B cell (primary cell): ENCODE results near the gene HEBP2. TPM values are rescaled to one million over a fixed set of nuclear protein-coding genes. Genes with fewer than 3 reads are reported as not detected.

Experiments
- ATAC-seq: fragments of 200-7000 bp; cut with Tn5 transposase; one replicate; pipeline ENCODE4 v1.10.0; 2021; ENCODE audit warnings: low read depth, mild to moderate bottlenecking, moderate number of reproducible peaks, moderate library complexity
- CTCF ChIA-PET: fragments of 350-600 bp; sonication (Branson Sonifier 250); formaldehyde crosslinking; loops from one replicate; lab custom pipeline; 2021; ENCODE audit warnings: antibody characterized with exemption, inconsistent platforms; lab: Charles Lee
- POLR2A ChIA-PET: fragments of 350-600 bp; sonication (Branson Sonifier 250); formaldehyde crosslinking; loops from one replicate; lab custom pipeline; 2021; ENCODE audit warnings: antibody characterized with exemption; lab: Charles Lee
- DNase-seq: peaks from one replicate; pipeline ENCODE4 v3.0.0; 2013
- H2AFZ ChIP-seq: 2 replicates; pipeline ENCODE4 v1.6.1; 2012; ENCODE audit warnings: mild to moderate bottlenecking, low read depth, low read length; ENCODE audit not compliant: insufficient read depth, poor library complexity, severe bottlenecking
- H3K27ac ChIP-seq, 2 donors: 1 replicate in 1 of 2; 2 replicates in 1 of 2; pipeline ENCODE4 v1.5.1; 2012 to 2013; ENCODE audit warnings: low read length in 2 of 2, mild to moderate bottlenecking in 2 of 2, moderate library complexity in 1 of 2
- H3K27me3 ChIP-seq, 4 experiments: fragments of 200-600 bp in 1 of 4; sonication (generic) in 1 of 4; replicated peaks in 1 of 4; 1 replicate in 2 of 4; 2 replicates in 2 of 4; pipeline versions ENCODE4 v1.6.1 to v1.7.0; 2013 to 2016; ENCODE audit warnings: low read length in 3 of 4, mild to moderate bottlenecking in 2 of 4, mixed read lengths in 1 of 4, moderate library complexity in 1 of 4; ENCODE audit not compliant: insufficient read depth in 4 of 4, control insufficient read depth in 3 of 4; ENCODE audit errors: control extremely low read depth in 1 of 4
- H3K36me3 ChIP-seq, 2 experiments: replicated peaks in 1 of 2; 1 replicate in 1 of 2; 2 replicates in 1 of 2; pipeline versions ENCODE4 v1.6.1 to v1.7.1; 2013; ENCODE audit warnings: low read length in 1 of 2; ENCODE audit not compliant: insufficient read depth in 2 of 2, control insufficient read depth in 1 of 2; ENCODE audit errors: control extremely low read depth in 1 of 2, extremely low read depth in 1 of 2
- H3K4me1 ChIP-seq, 2 donors: fragments of 200-600 bp in 1 of 2; sonication (generic) in 1 of 2; 1 replicate in 1 of 2; 2 replicates in 1 of 2; pipeline versions ENCODE4 v1.5.1 to v1.6.1; 2013 to 2017; ENCODE audit warnings: low read length in 2 of 2; ENCODE audit not compliant: control insufficient read depth in 2 of 2, insufficient read depth in 2 of 2
- H3K4me2 ChIP-seq: replicated peaks from 2 replicates; pipeline ENCODE3; 2012; ENCODE audit warnings: mild to moderate bottlenecking, low read depth, low read length; ENCODE audit not compliant: poor library complexity, severe bottlenecking
- H3K4me3 ChIP-seq, 5 experiments: fragments of 200-600 bp in 1 of 5; sonication (generic) in 1 of 5; 1 replicate in 3 of 5; 2 replicates in 2 of 5; pipeline versions ENCODE4 v1.5.1 to v1.7.0; 2011 to 2016; ENCODE audit warnings: low read length in 4 of 5, mild to moderate bottlenecking in 4 of 5, low read depth in 2 of 5, control low read depth in 1 of 5, moderate library complexity in 1 of 5; ENCODE audit not compliant: insufficient read depth in 1 of 5; ENCODE audit errors: control extremely low read depth in 1 of 5, extremely low read depth in 1 of 5
- H3K79me2 ChIP-seq: fragments of 200-600 bp; sonication (generic); one replicate; pipeline ENCODE4 v1.6.0; 2016; ENCODE audit warnings: low read length; ENCODE audit not compliant: control insufficient read depth, insufficient read depth
- H3K9ac ChIP-seq: fragments of 200-600 bp; sonication (generic); 2 replicates; pipeline ENCODE4 v1.6.1; 2017; ENCODE audit warnings: mild to moderate bottlenecking, low read length, moderate library complexity
- H3K9me3 ChIP-seq, 3 donors: one replicate each; pipeline versions ENCODE4 v1.6.1 to v1.7.1; 2013; ENCODE audit warnings: low read length in 2 of 3; ENCODE audit not compliant: control insufficient read depth in 2 of 3, insufficient read depth in 1 of 3; ENCODE audit errors: control extremely low read depth in 1 of 3
- H4K20me1 ChIP-seq: 2 replicates; pipeline ENCODE4 v1.6.0; 2012; ENCODE audit warnings: mild to moderate bottlenecking, low read length; ENCODE audit not compliant: insufficient read depth, control insufficient read depth, poor library complexity, severe bottlenecking
- H3K27ac Mint-ChIP-seq: one replicate; pipeline ENCODE4 v1.8.0; 2021; ENCODE audit warnings: mixed read lengths
- H3K27me3 Mint-ChIP-seq: one replicate; pipeline ENCODE4 v1.8.0; 2021; ENCODE audit warnings: mixed read lengths
- H3K4me1 Mint-ChIP-seq: one replicate; pipeline ENCODE4 v1.8.0; 2021; ENCODE audit warnings: mixed read lengths
- H3K4me3 Mint-ChIP-seq: one replicate; pipeline ENCODE4 v1.8.0; 2021; ENCODE audit warnings: mixed read lengths
- H3K9me3 Mint-ChIP-seq: one replicate; pipeline ENCODE4 v1.8.0; 2022; ENCODE audit warnings: mixed read lengths; ENCODE audit not compliant: insufficient read depth
- EZH2 ChIP-seq: IDR thresholded peaks from 2 replicates; pipeline ENCODE4 v1.6.1; 2012; ENCODE audit warnings: borderline replicate concordance, low read depth, mild to moderate bottlenecking, moderate library complexity, low read length; ENCODE audit not compliant: insufficient read depth, poor library complexity, severe bottlenecking
- WGBS: methylation state at CpG from one replicate; pipeline ENCODE4 v1.1.5; 2013; ENCODE audit warnings: missing lambda C conversion rate; ENCODE audit not compliant: insufficient coverage; 5-methylcytosine and 5-hydroxymethylcytosine counted together
- intact Hi-C: fragments of 100-400 bp; cut with micrococcal nuclease; formaldehyde crosslinking; loops from one replicate; pipeline ENCODE4 v1.10.0; 2022
- polyA plus RNA-seq: library from polyadenylated mRNA; depleted of rRNA; stranded (reverse); fragments of >200 nt; gene quantifications from 2 replicates; pipeline ENCODE4 v1.2.3, GENCODE V29; 2012
- total RNA-seq, 2 donors: library from RNA; stranded (reverse); fragments of 120-200 nt in 1 of 2; gene quantifications; 1 replicate in 1 of 2; 2 replicates in 1 of 2; pipeline versions ENCODE4 v1.2.3 to v1.2.4, GENCODE V29; 2013 to 2022
- TF ChIP-seq, protein P1 (sequence below): fragments of 200-600 bp; IDR thresholded peaks from one replicate; pipeline ENCODE4 v1.8.0; 2022; ENCODE audit warnings: antibody characterized with exemption, mild to moderate bottlenecking

The HEBP2 gene
- total and polyA plus RNA-seq, 2 donors (not counting 1 experiment from before 2014, with no cell fraction given) = 12.4 to 35.1 TPM

- Mint-ChIP-seq H3K4me1 (peaks cover 8% of the 10 kb centered on the region), H3K4me3 (no peak overlapping the region), H3K27me3 (peaks cover 9% of the 10 kb centered on the region), H3K27ac (no peak overlapping the region), H3K9me3 (no peaks in the 10 kb centered on the region)
- DNase-seq = no peak
- intact Hi-C loops = no loop called here
- Histone ChIP-seq H3K36me3 (no peaks in the 10 kb centered on the region), H3K4me3 (no peak overlapping the region), H3K4me1 (peaks cover 0 to 4% of the 10 kb centered on the region in 2 donors), H3K9me3 (no peaks in the 10 kb centered on the region), H3K9ac (no peak overlapping the region), H3K27ac (no peak overlapping the region), H3K79me2 (no peaks in the 10 kb centered on the region), H3K4me2 (no peak overlapping the region), H3K27me3 (peaks cover 0 to 4% (median 0%) of the 10 kb centered on the region in 4 experiments), H2AFZ (no peak overlapping the region), H4K20me1 (no peaks in the 10 kb centered on the region)
- TF ChIP-seq, protein P1, sequence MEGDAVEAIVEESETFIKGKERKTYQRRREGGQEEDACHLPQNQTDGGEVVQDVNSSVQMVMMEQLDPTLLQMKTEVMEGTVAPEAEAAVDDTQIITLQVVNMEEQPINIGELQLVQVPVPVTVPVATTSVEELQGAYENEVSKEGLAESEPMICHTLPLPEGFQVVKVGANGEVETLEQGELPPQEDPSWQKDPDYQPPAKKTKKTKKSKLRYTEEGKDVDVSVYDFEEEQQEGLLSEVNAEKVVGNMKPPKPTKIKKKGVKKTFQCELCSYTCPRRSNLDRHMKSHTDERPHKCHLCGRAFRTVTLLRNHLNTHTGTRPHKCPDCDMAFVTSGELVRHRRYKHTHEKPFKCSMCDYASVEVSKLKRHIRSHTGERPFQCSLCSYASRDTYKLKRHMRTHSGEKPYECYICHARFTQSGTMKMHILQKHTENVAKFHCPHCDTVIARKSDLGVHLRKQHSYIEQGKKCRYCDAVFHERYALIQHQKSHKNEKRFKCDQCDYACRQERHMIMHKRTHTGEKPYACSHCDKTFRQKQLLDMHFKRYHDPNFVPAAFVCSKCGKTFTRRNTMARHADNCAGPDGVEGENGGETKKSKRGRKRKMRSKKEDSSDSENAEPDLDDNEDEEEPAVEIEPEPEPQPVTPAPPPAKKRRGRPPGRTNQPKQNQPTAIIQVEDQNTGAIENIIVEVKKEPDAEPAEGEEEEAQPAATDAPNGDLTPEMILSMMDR = no peak
- no peak for TF ChIP-seq EZH2
- WGBS = 96% methylated on average over 29 of the region's 29 CpGs
- ChIA-PET POLR2A (no interaction called here), CTCF (interaction anchor here (0.8 to 10.6 kb wide), 13 partner anchors 9 to 334 kb away, joined by 3 to 127 read pairs (median 6); partner anchors contain the start of gene HEBP2)
- no peak for ATAC-seq
Measured at GRCh38 chr6:138430361-138431145, 26.5 kb downstream of the HEBP2 start.
